Measurements from ENCODE around the gene CITED4.

The CITED4 gene

DNA sequence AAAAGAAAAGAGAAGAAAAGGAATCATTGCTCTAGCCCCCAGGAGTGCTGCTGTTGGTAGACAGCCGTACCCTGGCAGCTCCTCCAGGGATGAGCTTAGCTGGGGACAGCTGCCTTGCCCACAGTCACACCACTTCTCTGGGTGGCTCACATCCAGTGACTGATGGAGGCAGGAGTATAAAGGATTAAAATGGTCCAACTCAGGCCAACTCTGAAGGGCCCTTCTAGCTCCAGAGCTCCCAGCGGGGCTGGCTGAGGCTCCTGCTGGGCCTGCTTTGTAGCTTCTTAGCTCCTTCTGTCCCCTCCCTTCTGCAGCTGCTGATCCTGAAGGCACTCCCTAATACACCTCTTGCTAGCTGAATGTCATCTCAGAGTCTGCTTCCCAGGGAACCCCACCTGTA, 4.4 kb downstream of the CITED4 start:
- TF ChIP-seq POLR2AphosphoS5 (IDR thresholded peaks at IDR 0.05; ENCODE audit: low read depth, low read length) (no peak), SIN3A (IDR thresholded peaks at IDR 0.05; ENCODE audit: borderline replicate concordance, insufficient read depth, low read length) (no peak), TAF1 (IDR thresholded peaks at IDR 0.05; ENCODE audit: borderline replicate concordance, insufficient read depth, low read length) (no peak), FOXP2 (optimal IDR thresholded peaks at IDR 0.05; ENCODE audit: borderline replicate concordance, extremely low read depth, extremely low read length, insufficient read depth) (no peak)
- TF ChIP-seq, protein P1, sequence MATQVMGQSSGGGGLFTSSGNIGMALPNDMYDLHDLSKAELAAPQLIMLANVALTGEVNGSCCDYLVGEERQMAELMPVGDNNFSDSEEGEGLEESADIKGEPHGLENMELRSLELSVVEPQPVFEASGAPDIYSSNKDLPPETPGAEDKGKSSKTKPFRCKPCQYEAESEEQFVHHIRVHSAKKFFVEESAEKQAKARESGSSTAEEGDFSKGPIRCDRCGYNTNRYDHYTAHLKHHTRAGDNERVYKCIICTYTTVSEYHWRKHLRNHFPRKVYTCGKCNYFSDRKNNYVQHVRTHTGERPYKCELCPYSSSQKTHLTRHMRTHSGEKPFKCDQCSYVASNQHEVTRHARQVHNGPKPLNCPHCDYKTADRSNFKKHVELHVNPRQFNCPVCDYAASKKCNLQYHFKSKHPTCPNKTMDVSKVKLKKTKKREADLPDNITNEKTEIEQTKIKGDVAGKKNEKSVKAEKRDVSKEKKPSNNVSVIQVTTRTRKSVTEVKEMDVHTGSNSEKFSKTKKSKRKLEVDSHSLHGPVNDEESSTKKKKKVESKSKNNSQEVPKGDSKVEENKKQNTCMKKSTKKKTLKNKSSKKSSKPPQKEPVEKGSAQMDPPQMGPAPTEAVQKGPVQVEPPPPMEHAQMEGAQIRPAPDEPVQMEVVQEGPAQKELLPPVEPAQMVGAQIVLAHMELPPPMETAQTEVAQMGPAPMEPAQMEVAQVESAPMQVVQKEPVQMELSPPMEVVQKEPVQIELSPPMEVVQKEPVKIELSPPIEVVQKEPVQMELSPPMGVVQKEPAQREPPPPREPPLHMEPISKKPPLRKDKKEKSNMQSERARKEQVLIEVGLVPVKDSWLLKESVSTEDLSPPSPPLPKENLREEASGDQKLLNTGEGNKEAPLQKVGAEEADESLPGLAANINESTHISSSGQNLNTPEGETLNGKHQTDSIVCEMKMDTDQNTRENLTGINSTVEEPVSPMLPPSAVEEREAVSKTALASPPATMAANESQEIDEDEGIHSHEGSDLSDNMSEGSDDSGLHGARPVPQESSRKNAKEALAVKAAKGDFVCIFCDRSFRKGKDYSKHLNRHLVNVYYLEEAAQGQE (IDR thresholded peaks at IDR 0.05; ENCODE audit: insufficient read depth in 1 of 2, low read depth in 2 of 2, low read length in 2 of 2), result no peak

DNA sequence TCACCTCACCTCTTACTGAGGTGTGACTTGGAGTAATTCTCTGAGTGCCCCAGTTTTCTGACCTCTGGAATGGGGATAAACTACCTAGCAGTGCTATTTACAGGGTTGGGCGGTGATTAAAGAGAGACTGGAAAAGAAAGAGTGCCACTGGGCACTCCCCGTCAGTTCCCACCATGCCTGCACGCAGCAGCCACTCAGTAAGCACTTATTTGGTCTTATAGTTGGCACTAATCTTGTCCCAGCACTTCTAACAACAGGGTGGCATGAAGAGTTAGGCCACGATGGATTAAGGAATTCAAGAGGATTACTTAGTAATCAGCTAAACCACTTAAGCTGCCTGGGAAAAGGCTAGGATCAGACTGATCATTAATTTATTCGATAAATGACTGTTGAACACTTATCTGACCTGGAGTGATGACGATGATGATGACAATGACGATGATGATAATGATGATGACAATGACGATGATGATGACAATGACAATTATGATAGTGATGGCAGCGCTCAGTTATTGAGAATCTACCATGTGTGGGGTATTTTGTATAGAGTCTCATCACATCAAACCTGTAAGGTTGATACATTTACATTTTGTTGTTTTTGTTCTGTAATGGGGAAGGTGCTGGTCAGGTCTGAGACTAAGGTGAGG, 5.4 kb downstream of the CITED4 start:
- TF ChIP-seq FOXP2 (optimal IDR thresholded peaks at IDR 0.05; ENCODE audit: borderline replicate concordance, extremely low read depth, extremely low read length, insufficient read depth) (no peak), POLR2AphosphoS5 (IDR thresholded peaks at IDR 0.05; ENCODE audit: low read depth, low read length) (no peak)
- TF ChIP-seq, protein P1 (IDR thresholded peaks at IDR 0.05; ENCODE audit: insufficient read depth in 1 of 2, low read depth in 2 of 2, low read length in 2 of 2), result no peak

DNA sequence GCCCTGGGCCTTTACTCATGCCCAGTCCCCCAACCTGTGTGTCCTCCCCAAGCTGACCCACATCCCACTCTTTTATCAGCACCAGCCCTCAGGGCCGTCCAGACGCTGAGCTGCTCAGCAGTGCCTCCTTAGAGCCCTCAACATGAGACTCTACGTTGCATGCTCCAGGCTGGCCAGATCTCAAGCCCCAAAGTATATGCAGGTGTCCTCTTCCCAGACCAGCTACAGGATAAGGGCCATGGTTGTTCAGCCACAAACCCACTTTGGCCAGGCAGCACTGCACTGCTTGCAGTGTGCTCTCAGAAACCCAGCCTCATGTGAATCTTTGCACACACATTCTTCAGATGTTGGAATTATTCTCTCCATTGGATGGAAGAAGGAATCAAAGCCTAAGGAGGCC, 6.0 kb downstream of the CITED4 start:
- TF ChIP-seq TAF1 (IDR thresholded peaks at IDR 0.05; ENCODE audit: borderline replicate concordance, insufficient read depth, low read length) (no peak), FOXP2 (optimal IDR thresholded peaks at IDR 0.05; ENCODE audit: borderline replicate concordance, extremely low read depth, extremely low read length, insufficient read depth) (no peak), SIN3A (IDR thresholded peaks at IDR 0.05; ENCODE audit: borderline replicate concordance, insufficient read depth, low read length) (no peak), POLR2AphosphoS5 (IDR thresholded peaks at IDR 0.05; ENCODE audit: low read depth, low read length) (no peak)
- TF ChIP-seq, protein P1 (IDR thresholded peaks at IDR 0.05; ENCODE audit: insufficient read depth in 1 of 2, low read depth in 2 of 2, low read length in 2 of 2), result no peak

DNA sequence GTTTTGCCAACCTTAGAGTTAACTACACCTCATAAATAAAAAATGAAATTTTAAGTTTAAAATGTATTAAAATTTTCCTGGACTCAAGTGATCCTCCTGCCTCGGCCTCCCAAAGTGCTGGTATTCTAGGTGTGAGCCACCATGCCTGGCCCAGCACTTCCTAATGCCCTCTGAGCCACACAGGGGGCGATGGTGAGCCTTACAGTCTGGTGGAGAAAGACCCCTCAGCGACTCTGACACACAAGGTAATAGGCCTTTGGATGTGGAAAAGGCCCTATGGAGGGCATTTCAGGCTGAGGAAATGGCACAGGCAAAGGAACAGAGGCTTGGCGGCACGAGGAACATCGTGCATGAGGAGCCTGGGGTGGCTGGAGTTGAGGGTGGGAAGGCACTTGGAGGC, 6.7 kb downstream of the CITED4 start:
- TF ChIP-seq TAF1 (IDR thresholded peaks at IDR 0.05; ENCODE audit: borderline replicate concordance, insufficient read depth, low read length) (no peak), FOXP2 (optimal IDR thresholded peaks at IDR 0.05; ENCODE audit: borderline replicate concordance, extremely low read depth, extremely low read length, insufficient read depth) (no peak), POLR2AphosphoS5 (IDR thresholded peaks at IDR 0.05; ENCODE audit: low read depth, low read length) (no peak), SIN3A (IDR thresholded peaks at IDR 0.05; ENCODE audit: borderline replicate concordance, insufficient read depth, low read length) (no peak)
- TF ChIP-seq, protein P1 (IDR thresholded peaks at IDR 0.05; ENCODE audit: insufficient read depth in 1 of 2, low read depth in 2 of 2, low read length in 2 of 2), result no peak

DNA sequence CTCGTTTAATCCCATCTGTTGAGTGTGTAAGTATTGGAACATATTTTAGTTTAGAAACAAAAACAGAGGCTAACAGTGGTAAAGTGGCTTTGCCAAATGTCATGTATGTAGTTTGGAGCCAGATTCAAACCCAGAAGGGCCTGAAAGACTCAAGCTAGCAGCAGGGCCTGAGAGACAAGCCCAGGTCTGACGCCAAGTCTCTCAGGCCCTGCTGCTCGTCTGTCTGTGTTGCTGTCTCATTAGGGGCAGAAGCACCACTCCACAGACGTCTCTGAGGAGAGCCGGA, 8.3 kb downstream of the CITED4 start:
- TF ChIP-seq SIN3A (IDR thresholded peaks at IDR 0.05; ENCODE audit: borderline replicate concordance, insufficient read depth, low read length) (no peak), FOXP2 (optimal IDR thresholded peaks at IDR 0.05; ENCODE audit: borderline replicate concordance, extremely low read depth, extremely low read length, insufficient read depth) (no peak), POLR2AphosphoS5 (IDR thresholded peaks at IDR 0.05; ENCODE audit: low read depth, low read length) (no peak), TAF1 (IDR thresholded peaks at IDR 0.05; ENCODE audit: borderline replicate concordance, insufficient read depth, low read length) (no peak)
- TF ChIP-seq, protein P1 (IDR thresholded peaks at IDR 0.05; ENCODE audit: insufficient read depth in 1 of 2, low read depth in 2 of 2, low read length in 2 of 2), result no peak
